Measurements from ENCODE around the gene BYSL. TPM values are rescaled to one million over a fixed set of nuclear protein-coding genes. Genes with fewer than 3 reads are reported as not detected.

BYSL gene, protein sequence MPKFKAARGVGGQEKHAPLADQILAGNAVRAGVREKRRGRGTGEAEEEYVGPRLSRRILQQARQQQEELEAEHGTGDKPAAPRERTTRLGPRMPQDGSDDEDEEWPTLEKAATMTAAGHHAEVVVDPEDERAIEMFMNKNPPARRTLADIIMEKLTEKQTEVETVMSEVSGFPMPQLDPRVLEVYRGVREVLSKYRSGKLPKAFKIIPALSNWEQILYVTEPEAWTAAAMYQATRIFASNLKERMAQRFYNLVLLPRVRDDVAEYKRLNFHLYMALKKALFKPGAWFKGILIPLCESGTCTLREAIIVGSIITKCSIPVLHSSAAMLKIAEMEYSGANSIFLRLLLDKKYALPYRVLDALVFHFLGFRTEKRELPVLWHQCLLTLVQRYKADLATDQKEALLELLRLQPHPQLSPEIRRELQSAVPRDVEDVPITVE
- total RNA-seq: 15.9 TPM

GRCh38 chr6:41920921-41921711 lies at the start of gene BYSL, which contains the start of gene MED20:
Gene BYSL (plus strand): TSS chr6:41921499. CDS start chr6:41921563, 64 bp downstream.
Gene MED20 (minus strand): TSS chr6:41921139. CDS start chr6:41921018, 121 bp downstream.

GRCh38 chr6:41895300-41896233 lies 25.7 kb upstream of the BYSL start, which contains the start of gene USP49:
Gene USP49 (minus strand): TSS chr6:41895375. CDS start chr6:41806983, 88,392 bp downstream.

GRCh38 chr6:41941280-41942066 lies 20.2 kb downstream of the BYSL start, which contains the start of gene CCND3:
Gene CCND3 (minus strand): TSS chr6:41941808. CDS start chr6:41941649, 159 bp downstream.

Small RNAs within 50 kb of the gene (small RNA-seq; reads per million reads assigned to genes)
- not detected for gene RF00019

Other genes starting within 250 kb of the BYSL start
- gene TFEB, start 185.9 kb upstream of the BYSL start, total RNA-seq: 3.5 TPM
- not detected for gene PGC, start 174.1 kb upstream of the BYSL start, total RNA-seq
- 11.3 TPM for gene FRS3, start 141.6 kb upstream of the BYSL start, total RNA-seq
- gene PRICKLE4, start 140.7 kb upstream of the BYSL start, total RNA-seq: 0.46 TPM
- gene TOMM6, start 133.8 kb upstream of the BYSL start, total RNA-seq: 42.7 TPM
- gene USP49, start 26.1 kb upstream of the BYSL start, total RNA-seq: 15.5 TPM
- 13.6 TPM for gene MED20, start 360 bp upstream of the BYSL start, total RNA-seq
- 16.6 TPM for gene CCND3, start 20.3 kb downstream of the BYSL start, total RNA-seq
- gene TAF8, start 129.0 kb downstream of the BYSL start, total RNA-seq: 9.2 TPM
- gene C6orf132, start 221.1 kb downstream of the BYSL start, total RNA-seq: 0.23 TPM